ENCODE measurements around the gene GNA12. TPM values are rescaled to one million over a fixed set of nuclear protein-coding genes. Genes with fewer than 3 reads are reported as not detected.
"Not testable (repeated sequence)": the region's sequence is repeated elsewhere in the genome, so short reads cannot be mapped to it uniquely, and the experiment has no call there.

GNA12 gene
- total RNA-seq, 1 experiment from 2014 or later = 36.2 TPM

DNA sequence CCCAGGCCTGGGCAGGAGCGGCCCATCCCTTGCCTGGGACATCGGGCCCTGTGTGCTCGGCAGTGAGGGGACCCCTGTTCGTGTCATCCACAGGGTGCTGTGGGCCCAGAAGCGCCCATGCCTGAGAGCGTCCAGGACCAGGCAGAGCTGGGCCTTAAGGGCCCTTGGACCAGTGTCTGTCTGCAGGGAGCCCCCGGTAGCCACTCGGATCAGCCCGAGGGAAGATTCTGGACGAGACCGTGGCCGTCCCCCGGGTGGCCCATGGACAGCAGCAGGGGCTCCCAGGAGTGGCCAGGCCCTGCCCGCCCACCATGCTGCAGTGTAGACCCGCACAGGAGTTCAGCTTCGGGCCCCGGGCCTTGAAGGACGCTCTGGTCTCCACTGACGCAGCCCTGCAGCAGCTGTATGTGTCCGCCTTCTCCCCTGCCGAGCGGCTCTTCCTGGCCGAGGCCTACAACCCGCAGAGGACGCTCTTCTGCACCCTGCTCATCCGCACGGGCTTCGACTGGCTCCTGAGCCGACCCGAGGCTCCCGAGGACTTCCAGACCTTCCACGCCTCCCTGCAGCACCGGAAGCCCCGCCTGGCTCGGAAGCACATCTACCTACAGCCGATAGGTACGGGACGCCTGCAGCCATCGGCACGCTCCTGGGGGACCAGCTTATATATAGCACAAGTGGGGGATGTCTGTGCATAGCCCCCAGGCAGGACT is 143.8 kb downstream of the GNA12 start:
- Mint-ChIP-seq H3K4me3 (ENCODE audit: unreplicated experiment) (no peak overlapping the region), H3K27ac (ENCODE audit: low read depth, unreplicated experiment) (no peak overlapping the region), H3K27me3 (ENCODE audit: insufficient read depth, unreplicated experiment) (peaks cover 32% of the 10 kb centered on the region), H3K9me3 (ENCODE audit: unreplicated experiment) (no peaks in the 10 kb centered on the region), H3K4me1 (ENCODE audit: insufficient read depth, unreplicated experiment) (peaks cover 8% of the 10 kb centered on the region), H3K36me3 (ENCODE audit: insufficient read depth, unreplicated experiment) (no peaks in the 10 kb centered on the region)
- intact Hi-C loops (cut with micrococcal nuclease) = no loop called here
- DNase-seq (ENCODE audit: unreplicated experiment) = no peak
- CTCF ChIA-PET = interaction anchor here (1.6 kb wide), 1 partner anchor 10 kb away, joined by 9 read pairs; no protein-coding TSS in a partner anchor
- no TSS peak for BruUV-seq (replicated peaks)
- TF ChIP-seq CTCF (IDR thresholded peaks at IDR 0.05; ENCODE audit: unreplicated experiment) = no peak
- POLR2A ChIA-PET = no interaction called here

- no peak for DNase-seq (ENCODE audit: unreplicated experiment)
- no peak for TF ChIP-seq CTCF (IDR thresholded peaks at IDR 0.05; ENCODE audit: unreplicated experiment)
- Mint-ChIP-seq H3K36me3 (ENCODE audit: insufficient read depth, unreplicated experiment) (no peaks in the 10 kb centered on the region), H3K27ac (ENCODE audit: low read depth, unreplicated experiment) (no peak overlapping the region), H3K4me3 (ENCODE audit: unreplicated experiment) (no peak overlapping the region), H3K9me3 (ENCODE audit: unreplicated experiment) (no peaks in the 10 kb centered on the region), H3K27me3 (ENCODE audit: insufficient read depth, unreplicated experiment) (peaks cover 32% of the 10 kb centered on the region), H3K4me1 (ENCODE audit: insufficient read depth, unreplicated experiment) (peaks cover 8% of the 10 kb centered on the region)
- ChIA-PET CTCF (interaction anchor here (1.6 kb wide), 1 partner anchor 11 kb away, joined by 9 read pairs; no protein-coding TSS in a partner anchor), POLR2A (interaction anchor here (0.9 kb wide), 1 partner anchor 11 kb away, joined by 3 read pairs; no protein-coding TSS in a partner anchor)
- no TSS peak for BruUV-seq (replicated peaks)
- intact Hi-C loops (cut with micrococcal nuclease) = no loop called here
Measured at GRCh38 chr7:2699289-2699620, 144.9 kb downstream of the GNA12 start.

DNA sequence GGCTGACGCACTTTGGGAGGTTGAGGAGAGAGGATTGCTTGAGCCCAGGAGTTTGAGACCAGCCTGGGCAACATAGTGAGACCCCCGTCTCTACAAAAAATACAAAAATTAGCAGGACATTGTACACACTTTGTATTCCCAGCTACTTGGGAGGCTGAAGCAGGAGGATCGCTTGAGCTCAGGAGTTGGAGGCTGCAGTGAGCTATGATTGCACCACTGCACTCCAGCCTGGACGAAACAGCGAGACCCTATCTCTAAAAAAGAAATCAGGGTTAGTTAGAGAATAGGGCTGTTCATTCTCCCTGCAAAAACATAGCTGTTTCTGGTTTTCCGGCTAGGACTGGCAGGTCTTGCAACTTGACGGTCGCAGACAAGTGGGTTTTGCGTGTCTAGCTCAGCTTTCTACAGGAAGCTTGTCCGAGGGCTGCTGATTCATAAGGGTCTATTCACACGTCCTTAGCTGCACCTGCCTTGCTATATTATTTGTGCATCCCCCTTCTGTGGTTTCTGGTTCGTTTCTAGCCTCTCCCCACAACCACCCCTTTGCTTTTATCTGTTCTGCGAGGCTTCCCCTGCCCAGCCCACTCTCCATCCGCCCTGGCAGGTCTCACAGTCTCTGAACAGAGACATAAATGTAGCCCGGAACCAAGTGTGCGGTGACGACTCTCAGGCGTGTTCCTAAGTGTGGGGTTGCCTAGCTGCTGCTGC is 145.4 kb downstream of the GNA12 start:
- CTCF ChIA-PET = interaction anchor here (0.5 to 2.0 kb wide), 4 partner anchors 11 to 1436 kb away, joined by 3 to 9 read pairs (median 4); no protein-coding TSS in a partner anchor
- intact Hi-C loops (cut with micrococcal nuclease) = no loop called here
- Mint-ChIP-seq H3K36me3 (ENCODE audit: insufficient read depth, unreplicated experiment) (no peaks in the 10 kb centered on the region), H3K4me3 (ENCODE audit: unreplicated experiment) (no peak overlapping the region), H3K4me1 (ENCODE audit: insufficient read depth, unreplicated experiment) (peaks cover 8% of the 10 kb centered on the region), H3K27ac (ENCODE audit: low read depth, unreplicated experiment) (no peak overlapping the region), H3K9me3 (ENCODE audit: unreplicated experiment) (no peaks in the 10 kb centered on the region), H3K27me3 (ENCODE audit: insufficient read depth, unreplicated experiment) (peaks cover 32% of the 10 kb centered on the region)
- POLR2A ChIA-PET = interaction anchor here (0.9 kb wide), 1 partner anchor 12 kb away, joined by 3 read pairs; no protein-coding TSS in a partner anchor
- BruUV-seq (replicated peaks) = no TSS peak
- no peak for TF ChIP-seq CTCF (IDR thresholded peaks at IDR 0.05; ENCODE audit: unreplicated experiment)
- no peak for DNase-seq (ENCODE audit: unreplicated experiment)

- CTCF ChIA-PET; H3K36me3 Mint-ChIP-seq (ENCODE audit: insufficient read depth, unreplicated experiment); H3K4me1 Mint-ChIP-seq (ENCODE audit: insufficient read depth, unreplicated experiment); POLR2A ChIA-PET; DNase-seq (ENCODE audit: unreplicated experiment); H3K27ac Mint-ChIP-seq (ENCODE audit: low read depth, unreplicated experiment); BruUV-seq (replicated peaks); intact Hi-C loops (cut with micrococcal nuclease); H3K9me3 Mint-ChIP-seq (ENCODE audit: unreplicated experiment); H3K4me3 Mint-ChIP-seq (ENCODE audit: unreplicated experiment): not testable (repeated sequence)
- H3K27me3 Mint-ChIP-seq (ENCODE audit: insufficient read depth, unreplicated experiment) = peaks cover 14% of the 10 kb centered on the region
Measured at GRCh38 chr7:2694122-2694436, 150.0 kb downstream of the GNA12 start.

DNA sequence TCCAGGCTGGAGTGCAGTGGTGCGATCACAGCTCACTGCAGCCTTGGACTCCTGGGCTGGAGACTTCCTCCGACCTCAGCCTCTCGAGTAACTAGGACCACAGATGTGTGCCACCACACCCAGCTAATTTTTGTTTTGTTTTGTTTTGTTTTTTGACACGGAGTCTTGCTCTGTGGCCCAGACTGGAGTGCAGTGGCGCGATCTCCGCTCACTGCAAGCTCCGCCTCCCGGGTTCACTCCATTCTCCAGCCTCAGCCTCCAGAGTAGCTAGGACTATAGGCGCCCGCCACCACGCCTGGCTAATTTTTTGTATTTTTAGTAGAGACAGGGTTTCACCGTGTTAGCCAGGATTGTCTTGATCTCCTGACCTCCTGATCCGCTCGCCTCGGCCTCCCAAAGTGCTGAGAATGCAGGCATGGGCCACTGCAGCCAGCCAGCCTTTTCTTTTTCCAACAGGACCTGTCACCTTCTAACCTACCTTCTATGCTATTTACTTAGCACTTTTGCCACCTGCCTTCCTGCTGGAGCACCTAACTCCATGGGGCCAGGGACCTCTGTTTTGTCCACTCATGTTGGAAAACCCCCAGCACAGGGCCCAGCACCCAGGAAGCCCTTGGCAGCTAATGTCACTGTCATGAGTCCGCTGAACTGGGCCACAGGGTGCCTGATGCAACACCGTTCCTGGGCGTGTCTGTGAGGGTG is 150.5 kb downstream of the GNA12 start:
- DNase-seq (ENCODE audit: unreplicated experiment); H3K36me3 Mint-ChIP-seq (ENCODE audit: insufficient read depth, unreplicated experiment); H3K27ac Mint-ChIP-seq (ENCODE audit: low read depth, unreplicated experiment); BruUV-seq (replicated peaks); H3K4me1 Mint-ChIP-seq (ENCODE audit: insufficient read depth, unreplicated experiment); intact Hi-C loops (cut with micrococcal nuclease); H3K4me3 Mint-ChIP-seq (ENCODE audit: unreplicated experiment); CTCF ChIA-PET; H3K9me3 Mint-ChIP-seq (ENCODE audit: unreplicated experiment); POLR2A ChIA-PET: not testable (repeated sequence)
- peaks cover 14% of the 10 kb centered on the region for H3K27me3 Mint-ChIP-seq (ENCODE audit: insufficient read depth, unreplicated experiment)

Measured in MCF 10A (cell line).